Endothelial cell of umbilical vein (primary cell): ENCODE measurements around the gene WARS2. TPM values are rescaled to one million over a fixed set of nuclear protein-coding genes. Genes with fewer than 3 reads are reported as not detected.

ENCODE experiments used
- BruUV-seq: library from RNA; stranded (reverse); fragments of 400-500 nt; replicated peaks from 2 replicates; lab custom pipeline; 2021; lab: Mats Ljungman, UMichigan
- CTCF ChIA-PET: fragments of 300-600, 350-600 bp; sonication (Branson Sonifier 250); formaldehyde crosslinking; loops from one replicate; lab custom pipeline; 2021; ENCODE audit warnings: antibody characterized with exemption, inconsistent platforms; lab: Charles Lee
- POLR2A ChIA-PET: fragments of 300-600, 350-600 bp; sonication (Branson Sonifier 250); formaldehyde crosslinking; loops from one replicate; lab custom pipeline; 2021; ENCODE audit warnings: antibody characterized with exemption, inconsistent platforms; lab: Charles Lee
- DNase-seq: peaks from one replicate; pipeline ENCODE4 v3.0.0-alpha.2; 2011; ENCODE audit warnings: low read depth, low spot score
- FAIRE-seq: peaks from 2 replicates; lab custom pipeline; 2011; peaks lifted over from hg19 to GRCh38; lab: Jason Lieb, UNC
- H2AFZ ChIP-seq: 2 replicates; pipeline ENCODE4 v1.6.0; 2012; ENCODE audit warnings: low read depth, low read length, control low read depth, inconsistent platforms
- H3K27ac ChIP-seq: 2 replicates; pipeline ENCODE4 v1.5.1; 2011; ENCODE audit warnings: low read depth, mild to moderate bottlenecking, control low read depth, low read length, moderate library complexity; ENCODE audit not compliant: insufficient read depth
- H3K27me3 ChIP-seq, 2 experiments: 2 replicates each; pipeline versions ENCODE4 v1.6.0 to v1.6.1; 2011; ENCODE audit warnings: low read length in 2 of 2, mixed read lengths in 1 of 2; ENCODE audit not compliant: control insufficient read depth in 2 of 2, insufficient read depth in 2 of 2
- H3K36me3 ChIP-seq, 2 experiments: 2 replicates in 1 of 2; 3 replicates in 1 of 2; pipeline ENCODE4 v1.5.1; 2011; ENCODE audit warnings: low read length in 2 of 2, mild to moderate bottlenecking in 1 of 2, moderate library complexity in 1 of 2; ENCODE audit not compliant: control insufficient read depth in 2 of 2, insufficient read depth in 2 of 2; ENCODE audit errors: extremely low read depth in 1 of 2
- H3K4me1 ChIP-seq: 3 replicates; pipeline ENCODE4 v1.5.1; 2011; ENCODE audit warnings: mild to moderate bottlenecking, low read length; ENCODE audit not compliant: control insufficient read depth, insufficient read depth; ENCODE audit errors: extremely low read depth
- H3K4me2 ChIP-seq: 2 replicates; pipeline ENCODE4 v1.6.1; 2011; ENCODE audit warnings: low read length, control low read depth, mixed read lengths; ENCODE audit not compliant: insufficient read depth
- H3K4me3 ChIP-seq, 3 experiments: fragments of 200-600 bp in 1 of 3; sonication (generic), shearing (Covaris generic) in 1 of 3; replicated peaks in 1 of 3; 2 replicates each; pipeline ENCODE4 v1.5.1; 2011 to 2016; ENCODE audit warnings: control low read depth in 3 of 3, low read length in 3 of 3, mild to moderate bottlenecking in 2 of 3, inconsistent platforms in 1 of 3, low read depth in 1 of 3, moderate library complexity in 1 of 3; ENCODE audit not compliant: insufficient read depth in 1 of 3
- H3K79me2 ChIP-seq: 2 replicates; pipeline ENCODE4 v1.6.0; 2012; ENCODE audit warnings: low read length, inconsistent platforms; ENCODE audit not compliant: control insufficient read depth, insufficient read depth
- H3K9ac ChIP-seq: replicated peaks from 2 replicates; pipeline ENCODE3; 2011; ENCODE audit warnings: low read length, control low read depth; ENCODE audit not compliant: insufficient read depth; ENCODE audit errors: extremely low read depth
- H3K9me1 ChIP-seq: replicated peaks from 3 replicates; pipeline ENCODE4 v1.6.0; 2011; ENCODE audit warnings: mild to moderate bottlenecking, low read length; ENCODE audit not compliant: control insufficient read depth, insufficient read depth; ENCODE audit errors: extremely low read depth
- H3K9me3 ChIP-seq: replicated peaks from 2 replicates; pipeline ENCODE4 v1.5.1; 2012; ENCODE audit warnings: low read length, inconsistent platforms; ENCODE audit not compliant: control insufficient read depth, insufficient read depth
- H4K20me1 ChIP-seq: replicated peaks from 2 replicates; pipeline ENCODE3; 2011; ENCODE audit warnings: mild to moderate bottlenecking, low read length; ENCODE audit not compliant: control insufficient read depth, insufficient read depth; ENCODE audit errors: extremely low read depth
- CTCF ChIP-seq, 2 donors: IDR thresholded peaks; 1 replicate in 1 of 2; 2 replicates in 1 of 2; pipeline ENCODE4 v1.5.1; 2011; ENCODE audit warnings: low read length in 2 of 2, mild to moderate bottlenecking in 2 of 2, moderate library complexity in 2 of 2, control low read depth in 1 of 2, inconsistent platforms in 1 of 2, low read depth in 1 of 2; ENCODE audit not compliant: insufficient read depth in 1 of 2; ENCODE audit errors: extremely low read depth in 1 of 2
- EZH2 ChIP-seq: IDR thresholded peaks from 2 replicates; pipeline ENCODE4 v1.6.1; 2012; ENCODE audit warnings: borderline replicate concordance, low read depth, mild to moderate bottlenecking, moderate library complexity, low read length, inconsistent platforms; ENCODE audit not compliant: severe bottlenecking
- FOS ChIP-seq: IDR thresholded peaks from 2 replicates; pipeline ENCODE4 v1.6.1; 2011; ENCODE audit warnings: mild to moderate bottlenecking, low read length, moderate library complexity, borderline replicate concordance; ENCODE audit not compliant: insufficient read depth
- GATA2 ChIP-seq: IDR thresholded peaks from 2 replicates; pipeline ENCODE4 v1.7.0; 2011; ENCODE audit warnings: low read depth, mild to moderate bottlenecking, moderate library complexity, mixed read lengths, low read length; ENCODE audit not compliant: insufficient read length, insufficient read depth
- JUN ChIP-seq: IDR thresholded peaks from 2 replicates; pipeline ENCODE4 v1.6.1; 2011; ENCODE audit warnings: borderline replicate concordance, low read depth; ENCODE audit not compliant: insufficient read length, insufficient read depth
- MYC ChIP-seq: IDR thresholded peaks from one replicate; pipeline ENCODE4 v1.6.1; 2011; ENCODE audit warnings: mild to moderate bottlenecking, low read depth, low read length
- POLR2A ChIP-seq: IDR thresholded peaks from 2 replicates; pipeline ENCODE4 v1.6.1; 2012; ENCODE audit warnings: low read depth, mild to moderate bottlenecking, control low read depth, low read length
- POLR2AphosphoS5 ChIP-seq: IDR thresholded peaks from 2 replicates; pipeline ENCODE4 v1.6.1; 2012; ENCODE audit warnings: low read depth, mild to moderate bottlenecking, control low read depth, low read length, moderate library complexity; ENCODE audit not compliant: insufficient read depth
- dilution Hi-C: fragments of 300-500 bp; cut with MboI; formaldehyde crosslinking; loops from one replicate; pipeline ENCODE4 v1.15.0; 2019; ENCODE audit warnings: low sequenced_read_pairs; ENCODE audit not compliant: extremely low pct_ligation_motif_present
- intact Hi-C: fragments of 100-400 bp; cut with micrococcal nuclease; formaldehyde crosslinking; loops from one replicate; pipeline ENCODE4 v1.10.0; 2022
- polyA plus RNA-seq, 4 experiments: library from polyadenylated mRNA; depleted of rRNA in 3 of 4; stranded (reverse) in 3 of 4; unstranded in 1 of 4; fragments of >200 nt; gene quantifications; 2 replicates each; pipeline versions ENCODE4 v1.2.1 to v1.2.3, GENCODE V29; 2011 to 2012; ENCODE audit warnings: missing spikeins in 1 of 4
- total RNA-seq: library from RNA; stranded (reverse); gene quantifications from 2 replicates; pipeline ENCODE4 v1.2.3, GENCODE V29; 2021
- TF ChIP-seq, protein P1 (sequence below): IDR thresholded peaks from 2 replicates; pipeline ENCODE4 v1.6.1; 2011; ENCODE audit not compliant: insufficient read depth, insufficient read length

The WARS2 gene
- total and polyA plus RNA-seq, 2 donors (not counting 3 experiments of a cell fraction or from before 2014, with no cell fraction given): 5.9 to 11.8 TPM

DNA sequence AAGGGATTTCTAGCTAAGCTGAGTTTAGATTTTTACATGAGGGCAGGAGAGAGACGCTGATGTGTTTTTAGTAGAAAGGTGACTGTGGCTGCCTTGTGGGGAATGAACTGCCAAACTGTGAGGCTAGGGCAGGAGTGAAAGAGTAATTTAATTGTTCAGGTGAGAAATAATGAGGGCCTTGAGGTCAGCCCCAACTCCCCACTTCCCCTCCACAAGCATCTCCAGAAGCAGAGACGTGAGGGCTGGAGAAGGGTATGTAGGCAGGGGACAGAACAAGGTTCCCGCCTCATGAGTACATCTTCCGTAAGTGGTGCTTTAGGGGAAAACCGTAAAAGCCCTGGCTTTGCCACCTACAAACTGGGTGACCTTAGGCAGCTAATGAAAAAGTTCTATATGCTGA is 70.8 kb downstream of the WARS2 start:
- Histone ChIP-seq H2AFZ (no peak overlapping the region), H3K27me3 (no peaks in the 10 kb centered on the region), H3K4me1 (no peaks in the 10 kb centered on the region), H3K27ac (no peak overlapping the region), H3K9ac (no peak overlapping the region), H3K79me2 (no peaks in the 10 kb centered on the region), H3K4me2 (no peak overlapping the region), H4K20me1 (no peaks in the 10 kb centered on the region), H3K36me3 (no peaks in the 10 kb centered on the region), H3K9me1 (no peaks in the 10 kb centered on the region), H3K9me3 (no peaks in the 10 kb centered on the region), H3K4me3 (no peak overlapping the region)
- POLR2A ChIA-PET: no interaction called here
- CTCF ChIA-PET: interaction anchor here (0.7 kb wide), 1 partner anchor 159 kb away, joined by 3 read pairs; no protein-coding TSS in a partner anchor
- FAIRE-seq (no peak), DNase-seq (no peak)
- no TSS peak for BruUV-seq
- no peak for TF ChIP-seq EZH2
- no peak for TF ChIP-seq GATA2
- TF ChIP-seq FOS: no peak
- TF ChIP-seq JUN: no peak
- no peak for TF ChIP-seq CTCF (IDR thresholded peaks at IDR 0.05; ENCODE audit: extremely low read depth in 1 of 2, insufficient read depth in 1 of 2, low read depth in 1 of 2, low read length in 2 of 2)
- no peak for TF ChIP-seq POLR2A
- TF ChIP-seq, protein P1, sequence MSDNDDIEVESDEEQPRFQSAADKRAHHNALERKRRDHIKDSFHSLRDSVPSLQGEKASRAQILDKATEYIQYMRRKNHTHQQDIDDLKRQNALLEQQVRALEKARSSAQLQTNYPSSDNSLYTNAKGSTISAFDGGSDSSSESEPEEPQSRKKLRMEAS: no peak
- no peak for TF ChIP-seq POLR2AphosphoS5
- no peak for TF ChIP-seq MYC
- dilution Hi-C loops: no loop called here
- intact Hi-C loops: no loop called here
